GM12892 (cell line): ENCODE results near the gene JAZF1.

Source experiments
- POLR2A ChIP-seq: IDR thresholded peaks from 2 replicates; pipeline ENCODE4 v1.6.1; 2011; ENCODE audit warnings: low read depth, low read length, control low read depth
- TAF1 ChIP-seq: IDR thresholded peaks from 2 replicates; pipeline ENCODE4 v1.6.1; 2011; ENCODE audit warnings: low read depth, mild to moderate bottlenecking, control low read depth, low read length, borderline replicate concordance

DNA sequence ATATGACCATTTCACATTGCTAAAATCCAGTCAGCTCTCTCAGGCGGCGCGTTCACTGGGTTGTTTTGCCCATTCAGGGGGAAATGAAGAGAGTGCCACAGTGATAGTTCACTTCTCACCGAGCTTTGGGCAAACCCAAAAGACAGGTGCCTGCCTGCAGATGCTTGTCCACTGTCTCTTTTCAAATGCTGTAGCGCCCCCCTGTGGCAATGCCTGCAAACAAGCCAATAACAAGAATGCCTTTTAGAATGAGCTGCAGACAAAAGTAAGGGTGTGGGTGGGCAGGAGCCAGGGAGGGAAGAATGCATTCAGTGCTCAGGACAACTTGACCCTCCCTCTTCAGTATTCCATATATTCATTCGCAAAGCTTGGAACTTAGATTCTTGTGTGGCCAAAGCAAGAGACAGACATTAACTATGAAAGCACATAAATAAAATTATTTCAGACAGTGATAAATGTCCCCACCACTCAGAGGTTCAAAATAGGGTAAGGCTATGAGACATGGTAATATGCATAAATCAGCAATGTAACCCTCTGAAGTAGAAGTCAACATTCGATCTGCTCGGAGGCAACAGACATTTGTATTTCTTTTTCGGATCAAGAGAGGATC lies 86.9 kb downstream of the JAZF1 start:
- TF ChIP-seq POLR2A (no peak), TAF1 (no peak)
